A549 (cell line): ENCODE data around the gene FHIT.

Experiments used
- EP300 ChIP-seq, 2 experiments: fragments of >200 bp; sonication (Bioruptor Twin); formaldehyde crosslinking; IDR thresholded peaks; 2 replicates in 1 of 2; 3 replicates in 1 of 2; pipeline ENCODE4 v1.6.1; 2016 to 2017
- HDAC2 ChIP-seq: fragments of 200-600 bp; sonication (generic); IDR thresholded peaks from 2 replicates; pipeline ENCODE4 v1.6.1; 2016
- MAX ChIP-seq: IDR thresholded peaks from 2 replicates; pipeline ENCODE4 v1.6.1; 2012
- PBX3 ChIP-seq: IDR thresholded peaks from 2 replicates; pipeline ENCODE4 v1.6.1; 2012
- POLR2A ChIP-seq: IDR thresholded peaks from 2 replicates; pipeline ENCODE4 v1.6.1; 2012; ENCODE audit warnings: mild to moderate bottlenecking, low read length
- TFCP2L1 ChIP-seq: fragments of 250-450 bp; sonication (Bioruptor Pico); IDR thresholded peaks from 2 replicates; pipeline ENCODE4 v1.5.0; 2021; ENCODE audit warnings: mild to moderate bottlenecking
- ZFP36 ChIP-seq: fragments of 450-650 bp; IDR thresholded peaks from 2 replicates; pipeline ENCODE4 v1.6.1; 2014; ENCODE audit warnings: borderline replicate concordance; ENCODE audit not compliant: partially characterized antibody
- TF ChIP-seq, protein P1 (sequence below): fragments of >200 bp; sonication (Bioruptor Twin); formaldehyde crosslinking; IDR thresholded peaks from 3 replicates; pipeline ENCODE4 v1.5.1; 2016

- TF ChIP-seq POLR2A (no peak), ZFP36 (no peak), PBX3 (no peak), TFCP2L1 (CRISPR knock-in tag) (no peak), EP300 (IDR thresholded peaks at IDR 0.05) (no peak), MAX (no peak), HDAC2 (no peak)
- TF ChIP-seq, protein P1, sequence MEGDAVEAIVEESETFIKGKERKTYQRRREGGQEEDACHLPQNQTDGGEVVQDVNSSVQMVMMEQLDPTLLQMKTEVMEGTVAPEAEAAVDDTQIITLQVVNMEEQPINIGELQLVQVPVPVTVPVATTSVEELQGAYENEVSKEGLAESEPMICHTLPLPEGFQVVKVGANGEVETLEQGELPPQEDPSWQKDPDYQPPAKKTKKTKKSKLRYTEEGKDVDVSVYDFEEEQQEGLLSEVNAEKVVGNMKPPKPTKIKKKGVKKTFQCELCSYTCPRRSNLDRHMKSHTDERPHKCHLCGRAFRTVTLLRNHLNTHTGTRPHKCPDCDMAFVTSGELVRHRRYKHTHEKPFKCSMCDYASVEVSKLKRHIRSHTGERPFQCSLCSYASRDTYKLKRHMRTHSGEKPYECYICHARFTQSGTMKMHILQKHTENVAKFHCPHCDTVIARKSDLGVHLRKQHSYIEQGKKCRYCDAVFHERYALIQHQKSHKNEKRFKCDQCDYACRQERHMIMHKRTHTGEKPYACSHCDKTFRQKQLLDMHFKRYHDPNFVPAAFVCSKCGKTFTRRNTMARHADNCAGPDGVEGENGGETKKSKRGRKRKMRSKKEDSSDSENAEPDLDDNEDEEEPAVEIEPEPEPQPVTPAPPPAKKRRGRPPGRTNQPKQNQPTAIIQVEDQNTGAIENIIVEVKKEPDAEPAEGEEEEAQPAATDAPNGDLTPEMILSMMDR, result no peak
Measured at GRCh38 chr3:60829058-60829457, 422.2 kb downstream of the FHIT start.
